PC-3 (cell line): ENCODE measurements around the gene TBC1D2B.

Experiments
- CTCF ChIP-seq: fragments of 300-600 bp; sonication (generic); conservative IDR thresholded peaks from 2 replicates; pipeline ENCODE4 v1.5.1; 2017; ENCODE audit warnings: antibody characterized with exemption, low read depth, mild to moderate bottlenecking, low read length
- EZH2 ChIP-seq: fragments of 300-600 bp; sonication (generic); IDR thresholded peaks from one replicate; pipeline ENCODE4 v1.6.1; 2017; ENCODE audit warnings: antibody characterized with exemption, mild to moderate bottlenecking, low read length; ENCODE audit not compliant: unreplicated experiment

GRCh38 chr15:78033864-78034263 lies 43.6 kb downstream of the TBC1D2B start:
- TF ChIP-seq CTCF (no peak), EZH2 (no peak)
